ENCODE results near the gene MAP3K6.
A peak's percentile ranks its signal among the peaks of the same experiment; 100 is the strongest.
"Not testable (repeated sequence)": the region's sequence is repeated elsewhere in the genome, so short reads cannot be mapped to it uniquely, and the experiment has no call there.

MAP3K6 gene

GRCh38 chr1:27366411-27367159 is at the start of gene MAP3K6:
Gene MAP3K6, minus strand, starts transcription at chr1:27366961. Its CDS starts 364 bp downstream, at chr1:27366597.
- DNase-seq, result peak; percentile 76

- no peak for DNase-seq
Observed at GRCh38 chr1:27414091-27414490, 47.3 kb upstream of the MAP3K6 start.

GRCh38 chr1:27413004-27413403 is 46.2 kb upstream of the MAP3K6 start:
- DNase-seq, result no peak

GRCh38 chr1:27412502-27412901 is 45.7 kb upstream of the MAP3K6 start:
- DNase-seq, result no peak

GRCh38 chr1:27410709-27411108 is 43.9 kb upstream of the MAP3K6 start:
- DNase-seq, result no peak

- no peak for DNase-seq
Observed at GRCh38 chr1:27409669-27410068, 42.9 kb upstream of the MAP3K6 start.

- no peak for DNase-seq
Observed at GRCh38 chr1:27408151-27408550, 41.4 kb upstream of the MAP3K6 start.

- DNase-seq, result not testable (repeated sequence)
Observed at GRCh38 chr1:27406791-27407190, 40.0 kb upstream of the MAP3K6 start.

GRCh38 chr1:27406362-27406680 is 39.6 kb upstream of the MAP3K6 start:
- no peak for DNase-seq

- DNase-seq, result not testable (repeated sequence)
Observed at GRCh38 chr1:27405598-27406361, 39.0 kb upstream of the MAP3K6 start.

- no peak for DNase-seq
Observed at GRCh38 chr1:27405074-27405473, 38.3 kb upstream of the MAP3K6 start.

- no peak for DNase-seq
Observed at GRCh38 chr1:27403931-27404330, 37.2 kb upstream of the MAP3K6 start.

GRCh38 chr1:27403065-27403726 is 36.4 kb upstream of the MAP3K6 start:
- DNase-seq, result peak; percentile 49

- DNase-seq, result peak; percentile 35
Observed at GRCh38 chr1:27402349-27402754, 35.6 kb upstream of the MAP3K6 start.

- no peak for DNase-seq
Observed at GRCh38 chr1:27400963-27401341, 34.2 kb upstream of the MAP3K6 start.

- DNase-seq, result no peak
Observed at GRCh38 chr1:27400082-27400962, 33.6 kb upstream of the MAP3K6 start.

GRCh38 chr1:27399251-27400025 is 32.7 kb upstream of the MAP3K6 start:
- DNase-seq, result no peak

GRCh38 chr1:27398405-27399149 is 31.8 kb upstream of the MAP3K6 start:
- DNase-seq, result no peak

- no peak for DNase-seq
Observed at GRCh38 chr1:27397749-27398148, 31.0 kb upstream of the MAP3K6 start.

- DNase-seq, result no peak
Observed at GRCh38 chr1:27397110-27397509, 30.3 kb upstream of the MAP3K6 start.

All from activated CD4-positive, alpha-beta T cell treated with anti-CD3 and anti-CD28 coated beads for 48 hours (primary cell).